HG02642 (cell line): Measurements from ENCODE around the gene PAIP2B.

Experiments used
- ATAC-seq: cut with Tn5 transposase; IDR thresholded peaks from one replicate; pipeline ENCODE4 v1.9.1; 2021; ENCODE audit warnings: mild to moderate bottlenecking; ENCODE audit not compliant: unreplicated experiment, poor library complexity

PAIP2B gene

GRCh38 chr2:71156573-71156972 lies 70.3 kb downstream of the PAIP2B start:
- no peak for ATAC-seq

GRCh38 chr2:71155846-71156245 lies 71.1 kb downstream of the PAIP2B start:
- no peak for ATAC-seq

GRCh38 chr2:71154798-71155197 lies 72.1 kb downstream of the PAIP2B start:
- no peak for ATAC-seq

GRCh38 chr2:71154279-71154678 lies 72.6 kb downstream of the PAIP2B start:
- ATAC-seq: no peak

GRCh38 chr2:71153585-71154224 lies 73.2 kb downstream of the PAIP2B start:
- no peak for ATAC-seq

- ATAC-seq: no peak
Measured at GRCh38 chr2:71151620-71152019, 75.3 kb downstream of the PAIP2B start.

GRCh38 chr2:71150082-71150816 lies 76.7 kb downstream of the PAIP2B start:
- no peak for ATAC-seq

- ATAC-seq: no peak
Measured at GRCh38 chr2:71148506-71149063, 78.3 kb downstream of the PAIP2B start.

GRCh38 chr2:71143782-71144181 lies 83.1 kb downstream of the PAIP2B start:
- no peak for ATAC-seq

GRCh38 chr2:71136174-71136573 lies 90.7 kb downstream of the PAIP2B start:
- no peak for ATAC-seq

- no peak for ATAC-seq
Measured at GRCh38 chr2:71133603-71134002, 93.3 kb downstream of the PAIP2B start.
